Fibroblast of lung (primary cell): Measurements from ENCODE around the gene NTN1. TPM values are rescaled to one million over a fixed set of nuclear protein-coding genes. Genes with fewer than 3 reads are reported as not detected.
A peak's percentile ranks its signal among the peaks of the same experiment; 100 is the strongest.
"Not testable (repeated sequence)": the region's sequence is repeated elsewhere in the genome, so short reads cannot be mapped to it uniquely, and the experiment has no call there.

Source experiments
- DNase-seq, 2 donors: peaks; one replicate each; pipeline versions ENCODE4 v3.0.0 to v3.0.0-alpha.2; 2010; ENCODE audit warnings: low read depth in 2 of 2
- H2AFZ ChIP-seq: 2 replicates; pipeline ENCODE4 v1.5.1; 2012; ENCODE audit warnings: low read length, control low read depth, inconsistent platforms
- H3K27ac ChIP-seq: 2 replicates; pipeline ENCODE4 v1.5.1; 2011; ENCODE audit warnings: low read length, control low read depth; ENCODE audit not compliant: insufficient read depth
- H3K27me3 ChIP-seq: 2 replicates; pipeline ENCODE4 v1.5.1; 2011; ENCODE audit warnings: mild to moderate bottlenecking, low read length; ENCODE audit not compliant: control insufficient read depth, insufficient read depth
- H3K36me3 ChIP-seq: 2 replicates; pipeline ENCODE4 v1.5.1; 2011; ENCODE audit warnings: low read length; ENCODE audit not compliant: control insufficient read depth, insufficient read depth
- H3K4me1 ChIP-seq: 2 replicates; pipeline ENCODE4 v1.5.1; 2011; ENCODE audit warnings: low read length; ENCODE audit not compliant: control insufficient read depth, insufficient read depth; ENCODE audit errors: extremely low read depth
- H3K4me2 ChIP-seq: 2 replicates; pipeline ENCODE4 v1.5.1; 2011; ENCODE audit warnings: low read length, control low read depth; ENCODE audit not compliant: insufficient read depth; ENCODE audit errors: extremely low read depth
- H3K4me3 ChIP-seq, 4 experiments: fragments of 200-600 bp in 1 of 4; sonication (generic) in 1 of 4; replicated peaks in 1 of 4; 2 replicates each; pipeline ENCODE4 v1.5.1; 2011 to 2016; ENCODE audit warnings: low read length in 4 of 4, low read depth in 3 of 4, mild to moderate bottlenecking in 3 of 4, control low read depth in 2 of 4, inconsistent platforms in 1 of 4, mixed read lengths in 1 of 4; ENCODE audit not compliant: insufficient read depth in 1 of 4; ENCODE audit errors: control extremely low read depth in 1 of 4
- H3K79me2 ChIP-seq: 2 replicates; pipeline ENCODE4 v1.5.1; 2012; ENCODE audit warnings: mild to moderate bottlenecking, low read length, inconsistent platforms; ENCODE audit not compliant: control insufficient read depth, insufficient read depth
- H3K9ac ChIP-seq: 2 replicates; pipeline ENCODE4 v1.5.1; 2011; ENCODE audit warnings: mild to moderate bottlenecking, low read length, control low read depth; ENCODE audit not compliant: insufficient read depth
- H3K9me3 ChIP-seq: 2 replicates; pipeline ENCODE4 v1.5.1; 2012; ENCODE audit warnings: low read depth, low read length; ENCODE audit not compliant: control insufficient read depth, insufficient read depth
- H4K20me1 ChIP-seq: 2 replicates; pipeline ENCODE4 v1.5.1; 2011; ENCODE audit warnings: low read length; ENCODE audit not compliant: control insufficient read depth, insufficient read depth; ENCODE audit errors: extremely low read depth
- EZH2 ChIP-seq: IDR thresholded peaks from 2 replicates; pipeline ENCODE4 v1.5.1; 2012; ENCODE audit warnings: low read length, control low read depth, mild to moderate bottlenecking; ENCODE audit errors: missing control alignments
- polyA plus RNA-seq, 2 donors: library from polyadenylated mRNA; depleted of rRNA in 1 of 2; stranded (reverse) in 1 of 2; unstranded in 1 of 2; fragments of >200 nt; gene quantifications; 2 replicates each; pipeline ENCODE4 v1.2.1, GENCODE V29; 2011 to 2012; ENCODE audit warnings: missing spikeins in 1 of 2
- total RNA-seq: library from RNA; depleted of rRNA; stranded (reverse); fragments of >200 nt; gene quantifications from 2 replicates; pipeline ENCODE4 v1.2.1, GENCODE V29; 2014
- TF ChIP-seq, protein P1 (sequence below), 2 donors: IDR thresholded peaks in 1 of 2; conservative IDR thresholded peaks in 1 of 2; 1 replicate in 1 of 2; 2 replicates in 1 of 2; pipeline ENCODE4 v1.5.1; 2011 to 2012; ENCODE audit warnings: low read length in 2 of 2, control low read depth in 1 of 2, inconsistent platforms in 1 of 2, low read depth in 1 of 2, mild to moderate bottlenecking in 1 of 2

Gene NTN1
- total and polyA plus RNA-seq, 2 donors (not counting 1 experiment from before 2014, with no cell fraction given), result 0.17 to 3.1 TPM

DNA sequence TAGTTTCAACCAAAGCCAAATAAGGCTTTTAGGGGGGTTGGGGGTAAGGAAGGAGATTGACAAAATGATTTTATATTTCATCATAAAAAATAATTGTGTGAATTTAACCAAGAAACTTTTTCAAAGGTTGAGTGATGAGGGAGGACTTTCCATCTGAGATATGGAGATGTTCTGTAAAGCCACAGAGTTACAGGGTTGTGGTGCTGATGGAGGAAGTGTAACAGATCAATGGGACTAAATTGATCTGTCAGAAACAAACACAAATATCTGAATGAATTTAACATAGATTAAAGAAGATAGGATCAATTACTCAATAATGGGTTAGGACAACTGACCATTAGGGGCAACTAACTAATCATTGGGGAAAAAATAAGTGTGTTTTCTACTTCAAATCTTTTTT, 41.6 kb upstream of the NTN1 start:
- TF ChIP-seq, protein P1, sequence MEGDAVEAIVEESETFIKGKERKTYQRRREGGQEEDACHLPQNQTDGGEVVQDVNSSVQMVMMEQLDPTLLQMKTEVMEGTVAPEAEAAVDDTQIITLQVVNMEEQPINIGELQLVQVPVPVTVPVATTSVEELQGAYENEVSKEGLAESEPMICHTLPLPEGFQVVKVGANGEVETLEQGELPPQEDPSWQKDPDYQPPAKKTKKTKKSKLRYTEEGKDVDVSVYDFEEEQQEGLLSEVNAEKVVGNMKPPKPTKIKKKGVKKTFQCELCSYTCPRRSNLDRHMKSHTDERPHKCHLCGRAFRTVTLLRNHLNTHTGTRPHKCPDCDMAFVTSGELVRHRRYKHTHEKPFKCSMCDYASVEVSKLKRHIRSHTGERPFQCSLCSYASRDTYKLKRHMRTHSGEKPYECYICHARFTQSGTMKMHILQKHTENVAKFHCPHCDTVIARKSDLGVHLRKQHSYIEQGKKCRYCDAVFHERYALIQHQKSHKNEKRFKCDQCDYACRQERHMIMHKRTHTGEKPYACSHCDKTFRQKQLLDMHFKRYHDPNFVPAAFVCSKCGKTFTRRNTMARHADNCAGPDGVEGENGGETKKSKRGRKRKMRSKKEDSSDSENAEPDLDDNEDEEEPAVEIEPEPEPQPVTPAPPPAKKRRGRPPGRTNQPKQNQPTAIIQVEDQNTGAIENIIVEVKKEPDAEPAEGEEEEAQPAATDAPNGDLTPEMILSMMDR (conservative IDR thresholded peaks at IDR 0.05 in 1 of 2, IDR thresholded peaks at IDR 0.05 in 1 of 2; ENCODE audit: low read depth in 1 of 2, low read length in 2 of 2), result no peak
- TF ChIP-seq EZH2, result no peak

GRCh38 chr17:8981443-8981842, 39.9 kb upstream of the NTN1 start:
- no peak overlapping the region for H3K4me2 ChIP-seq
- H3K9ac ChIP-seq, result no peak overlapping the region
- DNase-seq, result peak in 1 of 2 donors; percentile 39
- H3K4me3 ChIP-seq, result no peak overlapping the region
- no peaks in the 10 kb centered on the region for H3K9me3 ChIP-seq
- no peaks in the 10 kb centered on the region for H3K27me3 ChIP-seq
- no peak overlapping the region for H2AFZ ChIP-seq
- H3K4me1 ChIP-seq, result no peaks in the 10 kb centered on the region
- no peaks in the 10 kb centered on the region for H3K79me2 ChIP-seq
- H3K27ac ChIP-seq, result no peak overlapping the region
- TF ChIP-seq, protein P1 (conservative IDR thresholded peaks at IDR 0.05 in 1 of 2, IDR thresholded peaks at IDR 0.05 in 1 of 2; ENCODE audit: low read depth in 1 of 2, low read length in 2 of 2), result no peak
- no peak for TF ChIP-seq EZH2
- no peaks in the 10 kb centered on the region for H4K20me1 ChIP-seq
- H3K36me3 ChIP-seq, result no peaks in the 10 kb centered on the region

More for the DNA sequence above, 41.6 kb upstream of the NTN1 start:
- H3K4me2 ChIP-seq, result no peak overlapping the region
- H3K4me3 ChIP-seq, result no peak overlapping the region
- no peak overlapping the region for H3K9ac ChIP-seq
- no peak overlapping the region for H2AFZ ChIP-seq
- H3K27me3 ChIP-seq, result no peaks in the 10 kb centered on the region
- no peaks in the 10 kb centered on the region for H3K9me3 ChIP-seq
- no peaks in the 10 kb centered on the region for H3K79me2 ChIP-seq
- DNase-seq, result no peak
- no peaks in the 10 kb centered on the region for H3K4me1 ChIP-seq
- no peak overlapping the region for H3K27ac ChIP-seq
- no peaks in the 10 kb centered on the region for H3K36me3 ChIP-seq
- H4K20me1 ChIP-seq, result no peaks in the 10 kb centered on the region

GRCh38 chr17:8984225-8984624, 37.1 kb upstream of the NTN1 start:
- not testable (repeated sequence) for H3K27ac ChIP-seq, DNase-seq, H3K27me3 ChIP-seq, H2AFZ ChIP-seq, H3K9ac ChIP-seq, H3K9me3 ChIP-seq, H3K4me1 ChIP-seq, H3K36me3 ChIP-seq, H4K20me1 ChIP-seq, H3K79me2 ChIP-seq, H3K4me2 ChIP-seq, H3K4me3 ChIP-seq
